ENCODE data around the gene PAFAH1B2.
"Not testable (repeated sequence)": the region's sequence is repeated elsewhere in the genome, so short reads cannot be mapped to it uniquely, and the experiment has no call there.

The PAFAH1B2 gene

GRCh38 chr11:117143871-117144476 is at the start of gene PAFAH1B2:
PAFAH1B2 (plus strand) TSS chr11:117144287; CDS start chr11:117152448, 8,161 bp downstream.
- peak; percentile 93 for DNase-seq

- DNase-seq = no peak
These were observed 49.3 kb upstream of the PAFAH1B2 start for GRCh38 chr11:117094776-117095175.

- DNase-seq = peak; percentile 56
These were observed 48.6 kb upstream of the PAFAH1B2 start for GRCh38 chr11:117095284-117096161.

GRCh38 chr11:117096201-117096991 is 47.7 kb upstream of the PAFAH1B2 start:
- DNase-seq = no peak

- no peak for DNase-seq
These were observed 47.1 kb upstream of the PAFAH1B2 start for GRCh38 chr11:117097014-117097388.

GRCh38 chr11:117097389-117098268 is 46.5 kb upstream of the PAFAH1B2 start:
- DNase-seq = peak; percentile 15

GRCh38 chr11:117098269-117099232 is 45.5 kb upstream of the PAFAH1B2 start, which contains the start of gene SIK3:
SIK3 (minus strand) TSS chr11:117098428; CDS start chr11:117098415, 13 bp downstream.
- peak; percentile 93 for DNase-seq

GRCh38 chr11:117099696-117100095 is 44.4 kb upstream of the PAFAH1B2 start:
- DNase-seq = no peak

- DNase-seq = no peak
These were observed 43.5 kb upstream of the PAFAH1B2 start for GRCh38 chr11:117100556-117100955.

GRCh38 chr11:117107701-117108590 is 36.1 kb upstream of the PAFAH1B2 start:
- DNase-seq = peak; percentile 52

- DNase-seq = no peak
These were observed 33.7 kb upstream of the PAFAH1B2 start for GRCh38 chr11:117110294-117110950.

- DNase-seq = not testable (repeated sequence)
These were observed 31.6 kb upstream of the PAFAH1B2 start for GRCh38 chr11:117112497-117112896.

- DNase-seq = not testable (repeated sequence)
These were observed 31.1 kb upstream of the PAFAH1B2 start for GRCh38 chr11:117112939-117113338.

- DNase-seq = no peak
These were observed 26.4 kb upstream of the PAFAH1B2 start for GRCh38 chr11:117117681-117118080.

GRCh38 chr11:117121176-117121575 is 22.9 kb upstream of the PAFAH1B2 start:
- DNase-seq = no peak

GRCh38 chr11:117122556-117122955 is 21.5 kb upstream of the PAFAH1B2 start:
- DNase-seq = no peak

- no peak for DNase-seq
These were observed 17.7 kb upstream of the PAFAH1B2 start for GRCh38 chr11:117126223-117126965.

GRCh38 chr11:117127171-117127901 is 16.8 kb upstream of the PAFAH1B2 start:
- no peak for DNase-seq

Data from HCEC 1CT (cell line).